Thyroid gland (tissue), 4 donors: ENCODE data around the gene DTX1. TPM values are rescaled to one million over a fixed set of nuclear protein-coding genes. Genes with fewer than 3 reads are reported as not detected.
A peak's percentile ranks its signal among the peaks of the same experiment; 100 is the strongest.

Experiments
- DNase-seq, 2 donors: peaks; one replicate each; pipeline ENCODE4 v3.0.0-alpha.2; 2019
- H3K27ac ChIP-seq, 3 donors: fragments of 200-600 bp; sonication (generic); 1 replicate in 2 of 3; 2 replicates in 1 of 3; pipeline ENCODE4 v1.5.1; 2016 to 2019; ENCODE audit warnings: mild to moderate bottlenecking in 1 of 3, moderate library complexity in 1 of 3
- H3K27me3 ChIP-seq: fragments of 200-600 bp; sonication (generic); one replicate; pipeline ENCODE4 v1.5.1; 2019
- H3K36me3 ChIP-seq, 2 donors: fragments of 200-600 bp; sonication (generic); one replicate each; pipeline ENCODE4 v1.5.1; 2016 to 2019
- H3K4me1 ChIP-seq, 2 donors: fragments of 200-600 bp; sonication (generic); one replicate each; pipeline ENCODE4 v1.5.1; 2017 to 2019
- H3K4me3 ChIP-seq, 3 donors: fragments of 200-600 bp; sonication (generic); replicated peaks in 1 of 3; 1 replicate in 2 of 3; 2 replicates in 1 of 3; pipeline ENCODE4 v1.5.1; 2016; ENCODE audit warnings: mild to moderate bottlenecking in 1 of 3
- H3K9me3 ChIP-seq: fragments of 200-600 bp; sonication (generic); one replicate; pipeline ENCODE4 v1.5.1; 2017
- CTCF ChIP-seq, 6 experiments: fragments of 200-600 bp in 3 of 6; fragments of 450-650 bp in 3 of 6; sonication (generic) in 3 of 6; IDR thresholded peaks; one replicate each; pipeline ENCODE4 v1.5.1; 2016 to 2019; ENCODE audit warnings: antibody characterized with exemption in 6 of 6, mild to moderate bottlenecking in 2 of 6, inconsistent platforms in 1 of 6, moderate library complexity in 1 of 6
- POLR2A ChIP-seq, 2 donors: fragments of 450-650 bp; IDR thresholded peaks; one replicate each; pipeline ENCODE4 v1.6.1; 2017; ENCODE audit warnings: antibody characterized with exemption in 2 of 2, mild to moderate bottlenecking in 2 of 2, moderate library complexity in 1 of 2
- WGBS, 2 donors: methylation state at CpG; one replicate each; pipeline ENCODE4 v1.1.5; 2017; 5-methylcytosine and 5-hydroxymethylcytosine counted together
- intact Hi-C: fragments of 100-400 bp; cut with DNase I; formaldehyde crosslinking; loops from one replicate; pipeline ENCODE4 v1.15.1; 2023
- total RNA-seq, 4 donors: library from RNA; depleted of rRNA; stranded (reverse); fragments of >200 nt; gene quantifications; one replicate each; pipeline ENCODE4 v1.2.3, GENCODE V29; 2016

DTX1 gene
- total RNA-seq, 4 donors from 2014 or later = 11.5 to 37.1 (median 20.6) TPM

GRCh38 chr12:113058553-113058952 lies 2.0 kb downstream of the DTX1 start:
- Histone ChIP-seq H3K36me3 (no peaks in the 10 kb centered on the region), H3K27ac (no peak overlapping the region), H3K27me3 (no peaks in the 10 kb centered on the region), H3K4me3 (no peak overlapping the region), H3K9me3 (no peaks in the 10 kb centered on the region), H3K4me1 (peaks cover 0 to 13% of the 10 kb centered on the region in 2 donors)
- DNase-seq = no peak
- WGBS, 2 donors = 91 to 96% methylated on average over 1 of the region's 1 CpG
- intact Hi-C loops = no loop called here
- TF ChIP-seq CTCF (IDR thresholded peaks at IDR 0.05) = no peak
- TF ChIP-seq POLR2A (IDR thresholded peaks at IDR 0.05) = no peak

- TF ChIP-seq POLR2A (IDR thresholded peaks at IDR 0.05) (no peak), CTCF (IDR thresholded peaks at IDR 0.05) (no peak)
- H3K4me3 ChIP-seq = no peak overlapping the region
- no peaks in the 10 kb centered on the region for H3K9me3 ChIP-seq
- H3K36me3 ChIP-seq = no peaks in the 10 kb centered on the region
- H3K27me3 ChIP-seq = no peaks in the 10 kb centered on the region
- H3K27ac ChIP-seq = no peak overlapping the region
- DNase-seq = no peak
- WGBS, 2 donors = 92 to 93% methylated on average over 7 to 8 of the region's 8 CpGs
- peaks cover 0 to 13% of the 10 kb centered on the region in 2 donors for H3K4me1 ChIP-seq
- intact Hi-C loops = no loop called here
These were observed 2.6 kb downstream of the DTX1 start for GRCh38 chr12:113059071-113059595.

DNA sequence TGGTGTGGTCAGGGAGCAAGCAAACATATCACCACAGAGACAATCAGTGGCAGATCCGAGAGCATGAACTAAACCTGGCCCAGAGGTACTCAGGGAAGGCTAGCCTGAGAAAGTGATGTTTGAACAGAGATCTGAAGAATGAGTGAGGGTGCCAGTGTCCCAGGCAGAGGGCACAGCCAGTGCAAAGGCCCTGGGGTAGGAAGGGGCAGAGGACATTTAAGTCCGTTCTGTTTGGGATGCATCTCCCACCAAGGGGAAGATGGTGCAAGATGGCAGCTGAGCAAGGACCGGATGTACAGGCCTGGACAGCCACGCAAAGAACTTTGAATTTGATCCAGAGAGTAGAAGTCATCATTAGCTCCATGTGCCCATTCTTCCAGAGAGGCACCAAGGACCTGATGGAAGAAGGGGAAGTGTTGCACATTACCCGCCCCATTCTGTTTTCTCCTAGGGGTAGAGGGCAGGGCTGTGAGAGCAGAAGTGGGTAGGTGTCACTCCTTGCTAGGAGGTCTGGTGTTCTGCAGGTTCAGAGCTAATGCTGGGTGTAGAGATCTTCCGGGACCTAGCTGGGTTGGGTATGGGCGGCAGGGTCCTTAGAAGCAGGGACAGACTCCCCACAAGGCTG lies 3.9 kb downstream of the DTX1 start:
- Histone ChIP-seq H3K27me3 (no peaks in the 10 kb centered on the region), H3K9me3 (no peaks in the 10 kb centered on the region), H3K36me3 (no peaks in the 10 kb centered on the region), H3K4me1 (peaks cover 0 to 13% of the 10 kb centered on the region in 2 donors), H3K27ac (no peak overlapping the region), H3K4me3 (no peak overlapping the region)
- TF ChIP-seq POLR2A (IDR thresholded peaks at IDR 0.05) (no peak), CTCF (IDR thresholded peaks at IDR 0.05) (no peak)
- no peak for DNase-seq
- intact Hi-C loops = no loop called here
- WGBS, 2 donors = 87 to 89% methylated on average over 6 to 7 of the region's 7 CpGs

GRCh38 chr12:113061061-113061694 lies 4.6 kb downstream of the DTX1 start:
- peak in 1 of 2 donors; percentile 25 for DNase-seq
- Histone ChIP-seq H3K27me3 (no peaks in the 10 kb centered on the region), H3K4me3 (no peak overlapping the region), H3K9me3 (no peaks in the 10 kb centered on the region), H3K36me3 (no peaks in the 10 kb centered on the region), H3K4me1 (peaks cover 0 to 13% of the 10 kb centered on the region in 2 donors), H3K27ac (no peak overlapping the region)
- intact Hi-C loops = no loop called here
- 67 to 76% methylated on average over 10 of the region's 10 CpGs for WGBS, 2 donors
- no peak for TF ChIP-seq CTCF (IDR thresholded peaks at IDR 0.05)
- TF ChIP-seq POLR2A (IDR thresholded peaks at IDR 0.05) = no peak
